SK-N-MC (cell line): Measurements from ENCODE around the gene KIF3B.

Experiments used
- EZH2 ChIP-seq: fragments of 200-600 bp; sonication (generic); IDR thresholded peaks from one replicate; pipeline ENCODE4 v1.6.1; 2017; ENCODE audit warnings: antibody characterized with exemption
- POLR2AphosphoS5 ChIP-seq: IDR thresholded peaks from 2 replicates; pipeline ENCODE4 v1.6.1; 2012; ENCODE audit warnings: mild to moderate bottlenecking, low read depth, low read length, borderline replicate concordance

DNA sequence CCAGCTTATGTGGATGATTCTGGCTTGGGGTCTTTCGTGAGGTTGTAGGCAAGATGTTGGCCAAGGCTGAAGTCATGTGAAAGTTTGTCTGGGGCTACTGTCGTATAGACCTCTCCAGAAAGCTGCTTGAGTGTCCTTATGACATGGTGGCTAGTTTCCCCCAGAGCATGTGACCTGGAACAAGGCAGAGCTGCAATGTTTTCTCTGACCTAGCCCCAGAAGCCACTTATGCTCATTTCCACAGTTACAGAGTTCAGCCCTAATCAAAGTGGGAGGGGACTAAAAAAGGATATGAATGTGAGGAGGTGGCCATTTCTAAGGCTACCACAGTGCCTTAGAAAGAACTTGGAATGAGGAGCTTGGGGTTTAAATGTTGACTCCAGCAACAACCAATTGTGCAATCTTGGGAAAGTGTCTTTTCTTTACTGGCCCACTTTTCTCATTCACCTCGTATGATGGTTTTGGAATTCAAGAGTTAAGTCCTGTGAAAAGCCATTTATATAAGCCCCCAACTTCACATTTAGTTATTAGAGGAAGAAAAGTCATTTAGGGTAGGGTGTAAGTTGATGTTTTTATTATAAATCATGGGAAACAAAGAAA, 74.8 kb downstream of the KIF3B start:
- TF ChIP-seq EZH2 (no peak), POLR2AphosphoS5 (no peak)
